Midbrain (tissue), 1 donor: ENCODE measurements around the gene ARHGAP19.
"Not testable (repeated sequence)": the region's sequence is repeated elsewhere in the genome, so short reads cannot be mapped to it uniquely, and the experiment has no call there.

Experiments used
- DNase-seq: peaks from one replicate; lab custom pipeline; 2025; lab: John Stamatoyannopoulos, UW

Gene ARHGAP19

GRCh38 chr10:97321804-97322190 is 29.4 kb upstream of the ARHGAP19 start:
- DNase-seq: peak; percentile 57

GRCh38 chr10:97321032-97321803 is 28.8 kb upstream of the ARHGAP19 start:
- DNase-seq: peak; percentile 70

GRCh38 chr10:97320480-97321031 is 28.1 kb upstream of the ARHGAP19 start:
- DNase-seq: no peak

GRCh38 chr10:97319671-97320479 is 27.4 kb upstream of the ARHGAP19 start:
- peak; percentile 46 for DNase-seq

- peak; percentile 88 for DNase-seq
These were observed 26.6 kb upstream of the ARHGAP19 start, which contains the start of gene FRAT1 for GRCh38 chr10:97318772-97319651. Gene FRAT1, plus strand, starts transcription at chr10:97319271. Its CDS starts 183 bp downstream, at chr10:97319454.

- no peak for DNase-seq
These were observed 22.2 kb upstream of the ARHGAP19 start for GRCh38 chr10:97314671-97315070.

- DNase-seq: no peak
These were observed 20.5 kb upstream of the ARHGAP19 start for GRCh38 chr10:97312897-97313296.

GRCh38 chr10:97311111-97311626 is 18.7 kb upstream of the ARHGAP19 start:
- no peak for DNase-seq

- no peak for DNase-seq
These were observed 15.7 kb upstream of the ARHGAP19 start for GRCh38 chr10:97307866-97308780.

GRCh38 chr10:97307441-97307840 is 15.0 kb upstream of the ARHGAP19 start:
- DNase-seq: no peak

GRCh38 chr10:97302088-97302791 is 9.8 kb upstream of the ARHGAP19 start:
- DNase-seq: no peak

GRCh38 chr10:97300980-97301379 is 8.5 kb upstream of the ARHGAP19 start:
- DNase-seq: no peak

GRCh38 chr10:97298223-97298571 is 5.8 kb upstream of the ARHGAP19 start:
- DNase-seq: no peak

GRCh38 chr10:97297556-97298222 is 5.3 kb upstream of the ARHGAP19 start:
- no peak for DNase-seq

- DNase-seq: no peak
These were observed 393 bp upstream of the ARHGAP19 start for GRCh38 chr10:97292862-97293198.

- DNase-seq: no peak
These were observed 910 bp downstream of the ARHGAP19 start for GRCh38 chr10:97291357-97292096.

- DNase-seq: not testable (repeated sequence)
These were observed 1.7 kb downstream of the ARHGAP19 start for GRCh38 chr10:97290576-97291356.

GRCh38 chr10:97290076-97290475 is 2.4 kb downstream of the ARHGAP19 start:
- not testable (repeated sequence) for DNase-seq
